PC-3 (cell line): ENCODE results near the gene APBB2. TPM values are rescaled to one million over a fixed set of nuclear protein-coding genes. Genes with fewer than 3 reads are reported as not detected.

Source experiments
- ATAC-seq: fragments of 200-7000 bp; cut with Tn5 transposase; 2 replicates; pipeline ENCODE4 v1.9.1; 2020; ENCODE audit warnings: mild to moderate bottlenecking, moderate library complexity
- BruUV-seq: library from RNA; stranded (reverse); fragments of 400-500 nt; replicated peaks from 2 replicates; lab custom pipeline; 2021; lab: Mats Ljungman, UMichigan
- CTCF ChIA-PET: fragments of 300-600 bp; sonication (Branson Sonifier 250); formaldehyde crosslinking; loops from one replicate; lab custom pipeline; 2022; ENCODE audit warnings: antibody characterized with exemption; lab: Charles Lee
- POLR2A ChIA-PET: fragments of 300-600 bp; sonication (Branson Sonifier 250); formaldehyde crosslinking; loops from one replicate; lab custom pipeline; 2022; ENCODE audit warnings: antibody characterized with exemption; ENCODE audit not compliant: unreplicated experiment; lab: Charles Lee
- DNase-seq: peaks from one replicate; pipeline ENCODE4 v3.0.0-alpha.2; 2015
- H2AFZ ChIP-seq: fragments of 300-600 bp; sonication (generic); 2 replicates; pipeline ENCODE4 v1.6.0; 2016; ENCODE audit warnings: antibody characterized with exemption, low read length
- H3F3A ChIP-seq: fragments of 300-600 bp; sonication (generic); one replicate; pipeline ENCODE4 v1.6.0; 2017; ENCODE audit warnings: antibody characterized with exemption, low read length, control low read depth, mild to moderate bottlenecking; ENCODE audit not compliant: unreplicated experiment
- H3K27ac ChIP-seq: fragments of 300-600 bp; sonication (generic); 2 replicates; pipeline ENCODE4 v1.5.1; 2016; ENCODE audit warnings: mild to moderate bottlenecking, low read length
- H3K27me3 ChIP-seq: fragments of 300-600 bp; sonication (generic); 2 replicates; pipeline ENCODE4 v1.6.1; 2016; ENCODE audit warnings: low read length, mixed read lengths
- H3K36me3 ChIP-seq: fragments of 300-600 bp; sonication (generic); 2 replicates; pipeline ENCODE4 v1.6.1; 2016; ENCODE audit warnings: low read depth, mixed run types, low read length, mixed read lengths
- H3K4me1 ChIP-seq: fragments of 300-600 bp; sonication (generic); 2 replicates; pipeline ENCODE4 v1.5.1; 2016; ENCODE audit warnings: low read length; ENCODE audit not compliant: insufficient read depth
- H3K4me2 ChIP-seq: fragments of 300-600 bp; sonication (generic); 2 replicates; pipeline ENCODE4 v1.6.0; 2016; ENCODE audit warnings: low read length
- H3K4me3 ChIP-seq: fragments of 300-600 bp; sonication (generic); 2 replicates; pipeline ENCODE4 v1.5.1; 2016; ENCODE audit warnings: mild to moderate bottlenecking, low read length, mixed read lengths
- H3K79me2 ChIP-seq: fragments of 300-600 bp; sonication (generic); 2 replicates; pipeline ENCODE4 v1.6.1; 2017; ENCODE audit warnings: low read length, mixed read lengths
- H3K9ac ChIP-seq: fragments of 300-600 bp; sonication (generic); 2 replicates; pipeline ENCODE4 v1.6.0; 2016; ENCODE audit warnings: mild to moderate bottlenecking, low read length
- H3K9me2 ChIP-seq: fragments of 300-600 bp; sonication (generic); replicated peaks from 2 replicates; pipeline ENCODE4 v1.6.1; 2016; ENCODE audit warnings: mixed run types, low read length, mixed read lengths
- H3K9me3 ChIP-seq: fragments of 300-600 bp; sonication (generic); 2 replicates; pipeline ENCODE4 v1.6.1; 2016; ENCODE audit warnings: low read length, mixed read lengths
- H4K20me1 ChIP-seq: fragments of 300-600 bp; sonication (generic); 2 replicates; pipeline ENCODE4 v1.6.1; 2016; ENCODE audit warnings: low read length, mixed read lengths
- CTCF ChIP-seq: fragments of 300-600 bp; sonication (generic); conservative IDR thresholded peaks from 2 replicates; pipeline ENCODE4 v1.5.1; 2017; ENCODE audit warnings: antibody characterized with exemption, low read depth, mild to moderate bottlenecking, low read length
- EZH2 ChIP-seq: fragments of 300-600 bp; sonication (generic); IDR thresholded peaks from one replicate; pipeline ENCODE4 v1.6.1; 2017; ENCODE audit warnings: antibody characterized with exemption, mild to moderate bottlenecking, low read length; ENCODE audit not compliant: unreplicated experiment
- EZH2phosphoT487 ChIP-seq: fragments of 300-600 bp; sonication (generic); IDR thresholded peaks from 2 replicates; pipeline ENCODE4 v1.6.1; 2018; ENCODE audit warnings: mild to moderate bottlenecking, antibody characterized with exemption, low read length, borderline replicate concordance
- intact Hi-C: fragments of 100-400 bp; cut with micrococcal nuclease; formaldehyde crosslinking; loops from 2 replicates; pipeline ENCODE4 v1.9.0; 2023
- total RNA-seq: library from RNA; depleted of rRNA; stranded (reverse); fragments of >200 nt; gene quantifications from 2 replicates; pipeline ENCODE4 v1.2.3, GENCODE V29; 2014

APBB2 gene
- total RNA-seq, 1 experiment from 2014 or later = 24.7 TPM

GRCh38 chr4:40948014-40948413 lies 266.3 kb downstream of the APBB2 start:
- CTCF ChIA-PET = no interaction called here
- H3K27ac ChIP-seq = no peak overlapping the region
- no peaks in the 10 kb centered on the region for H3K9me2 ChIP-seq
- H3K4me3 ChIP-seq = no peak overlapping the region
- H3F3A ChIP-seq = no peaks in the 10 kb centered on the region
- no peaks in the 10 kb centered on the region for H3K79me2 ChIP-seq
- no peaks in the 10 kb centered on the region for H3K4me1 ChIP-seq
- DNase-seq (no peak), ATAC-seq (no peak)
- no peak overlapping the region for H3K4me2 ChIP-seq
- H4K20me1 ChIP-seq = no peaks in the 10 kb centered on the region
- intact Hi-C loops = no loop called here
- H3K27me3 ChIP-seq = no peaks in the 10 kb centered on the region
- POLR2A ChIA-PET = no interaction called here
- H3K9ac ChIP-seq = no peak overlapping the region
- BruUV-seq = no TSS peak
- H2AFZ ChIP-seq = no peak overlapping the region
- no peaks in the 10 kb centered on the region for H3K36me3 ChIP-seq
- no peaks in the 10 kb centered on the region for H3K9me3 ChIP-seq
- TF ChIP-seq EZH2 (no peak), CTCF (no peak), EZH2phosphoT487 (no peak)

- Histone ChIP-seq H3F3A (no peaks in the 10 kb centered on the region), H3K9me2 (no peaks in the 10 kb centered on the region), H3K27me3 (no peaks in the 10 kb centered on the region), H3K9ac (no peak overlapping the region), H3K27ac (no peak overlapping the region), H3K79me2 (no peaks in the 10 kb centered on the region), H3K4me3 (no peak overlapping the region), H3K4me1 (no peaks in the 10 kb centered on the region), H3K9me3 (no peaks in the 10 kb centered on the region), H2AFZ (no peak overlapping the region), H3K4me2 (no peak overlapping the region), H4K20me1 (no peaks in the 10 kb centered on the region), H3K36me3 (no peaks in the 10 kb centered on the region)
- TF ChIP-seq CTCF (no peak), EZH2 (no peak), EZH2phosphoT487 (no peak)
- no TSS peak for BruUV-seq
- intact Hi-C loops = no loop called here
- ChIA-PET POLR2A (no interaction called here), CTCF (no interaction called here)
- DNase-seq = no peak
- ATAC-seq = no peak
These were observed 267.7 kb downstream of the APBB2 start for GRCh38 chr4:40946652-40947051.

- Histone ChIP-seq H3K9me3 (no peaks in the 10 kb centered on the region), H3K36me3 (no peaks in the 10 kb centered on the region), H3K27ac (no peak overlapping the region), H3K27me3 (no peaks in the 10 kb centered on the region), H3K79me2 (no peaks in the 10 kb centered on the region), H3F3A (no peaks in the 10 kb centered on the region), H2AFZ (no peak overlapping the region), H3K4me2 (no peak overlapping the region), H3K9me2 (no peaks in the 10 kb centered on the region), H4K20me1 (no peaks in the 10 kb centered on the region), H3K4me3 (no peak overlapping the region), H3K4me1 (no peaks in the 10 kb centered on the region), H3K9ac (no peak overlapping the region)
- no TSS peak for BruUV-seq
- DNase-seq = no peak
- ChIA-PET CTCF (interaction anchor here (1.2 kb wide), 1 partner anchor 274 kb away, joined by 5 read pairs; the partner anchor contains the start of gene APBB2), POLR2A (no interaction called here)
- ATAC-seq = no peak
- no peak for TF ChIP-seq CTCF
- TF ChIP-seq EZH2phosphoT487 = no peak
- no peak for TF ChIP-seq EZH2
- intact Hi-C loops = no loop called here
These were observed 273.6 kb downstream of the APBB2 start for GRCh38 chr4:40940756-40941155.
